22Rv1 (cell line): ENCODE data around the gene NUP210L.

Source experiments
- H3K27ac ChIP-seq: fragments of 450-650 bp; 2 replicates; pipeline ENCODE4 v1.5.1; 2017
- CTCF ChIP-seq: fragments of 450-650 bp; IDR thresholded peaks from 2 replicates; pipeline ENCODE4 v1.5.1; 2017; ENCODE audit warnings: mild to moderate bottlenecking
- ZFX ChIP-seq: fragments of 450-650 bp; IDR thresholded peaks from 2 replicates; pipeline ENCODE4 v1.6.1; 2017; ENCODE audit warnings: antibody characterized with exemption, borderline replicate concordance

Gene NUP210L

GRCh38 chr1:153944827-153945117, 210.1 kb downstream of the NUP210L start:
- H3K27ac ChIP-seq: peak overlapping the region; percentile 95
- no peak for TF ChIP-seq ZFX
- no peak for TF ChIP-seq CTCF

- TF ChIP-seq ZFX: no peak
- no peak for TF ChIP-seq CTCF
- peak overlapping the region; percentile 95 for H3K27ac ChIP-seq
Measured at GRCh38 chr1:153944005-153944826, 210.7 kb downstream of the NUP210L start.

GRCh38 chr1:153942766-153943549, 211.9 kb downstream of the NUP210L start:
- peak overlapping the region; percentile 7; the same call in 1 of the 2 replicates for H3K27ac ChIP-seq
- TF ChIP-seq ZFX (no peak), CTCF (no peak)
